Ramos (cell line): Measurements from ENCODE around the gene SGIP1.
"Not testable (repeated sequence)": the region's sequence is repeated elsewhere in the genome, so short reads cannot be mapped to it uniquely, and the experiment has no call there.

ENCODE experiments used
- in situ Hi-C: fragments of 300-500 bp; cut with MboI; formaldehyde crosslinking; loops from one replicate; pipeline ENCODE4 v1.14.3; 2022; ENCODE audit warnings: low sequenced_read_pairs; ENCODE audit not compliant: unreplicated experiment

SGIP1 gene

GRCh38 chr1:66752671-66753371, 218.9 kb downstream of the SGIP1 start:
- in situ Hi-C loops: loop anchor here (25.0 kb wide), 1 partner anchor 234 kb away; no protein-coding TSS in a partner anchor

- in situ Hi-C loops: loop anchor here (25.0 kb wide), 1 partner anchor 230 kb away; no protein-coding TSS in a partner anchor
Measured at GRCh38 chr1:66757722-66758240, 223.8 kb downstream of the SGIP1 start.

- in situ Hi-C loops: loop anchor here (25.0 kb wide), 1 partner anchor 229 kb away; no protein-coding TSS in a partner anchor
Measured at GRCh38 chr1:66758241-66758755, 224.3 kb downstream of the SGIP1 start.

GRCh38 chr1:66760506-66760905, 226.6 kb downstream of the SGIP1 start:
- in situ Hi-C loops: loop anchor here (5.0 to 25.0 kb wide), 3 partner anchors 227 to 744 kb away; no protein-coding TSS in a partner anchor

- in situ Hi-C loops: loop anchor here (5.0 to 25.0 kb wide), 3 partner anchors 226 to 744 kb away; no protein-coding TSS in a partner anchor
Measured at GRCh38 chr1:66761221-66761620, 227.3 kb downstream of the SGIP1 start.

- in situ Hi-C loops: loop anchor here (5.0 to 25.0 kb wide), 3 partner anchors 222 to 740 kb away; no protein-coding TSS in a partner anchor
Measured at GRCh38 chr1:66764994-66765578, 231.1 kb downstream of the SGIP1 start.

GRCh38 chr1:66767626-66768025, 233.7 kb downstream of the SGIP1 start:
- in situ Hi-C loops: loop anchor here (10.0 to 25.0 kb wide), 2 partner anchors 220 to 737 kb away; no protein-coding TSS in a partner anchor

- in situ Hi-C loops: loop anchor here (10.0 to 25.0 kb wide), 2 partner anchors 218 to 736 kb away; no protein-coding TSS in a partner anchor
Measured at GRCh38 chr1:66768965-66769364, 235.0 kb downstream of the SGIP1 start.

GRCh38 chr1:66769512-66770229, 235.7 kb downstream of the SGIP1 start:
- in situ Hi-C loops: loop anchor here (10.0 to 25.0 kb wide), 2 partner anchors 218 to 735 kb away; no protein-coding TSS in a partner anchor

- in situ Hi-C loops: loop anchor here (25.0 kb wide), 1 partner anchor 217 kb away; no protein-coding TSS in a partner anchor
Measured at GRCh38 chr1:66770240-66770639, 236.3 kb downstream of the SGIP1 start.

- in situ Hi-C loops: loop anchor here (25.0 kb wide), 1 partner anchor 217 kb away; no protein-coding TSS in a partner anchor
Measured at GRCh38 chr1:66770694-66771093, 236.7 kb downstream of the SGIP1 start.

GRCh38 chr1:66773227-66773626, 239.3 kb downstream of the SGIP1 start:
- in situ Hi-C loops: loop anchor here (25.0 kb wide), 1 partner anchor 214 kb away; no protein-coding TSS in a partner anchor

- in situ Hi-C loops: loop anchor here (25.0 kb wide), 1 partner anchor 213 kb away; no protein-coding TSS in a partner anchor
Measured at GRCh38 chr1:66774438-66774837, 240.5 kb downstream of the SGIP1 start.

- in situ Hi-C loops: no loop called here
Measured at GRCh38 chr1:66775646-66776045, 241.7 kb downstream of the SGIP1 start.

- in situ Hi-C loops: no loop called here
Measured at GRCh38 chr1:66777831-66778230, 243.9 kb downstream of the SGIP1 start.

GRCh38 chr1:66778266-66778665, 244.3 kb downstream of the SGIP1 start:
- in situ Hi-C loops: no loop called here

GRCh38 chr1:66778969-66779368, 245.0 kb downstream of the SGIP1 start:
- in situ Hi-C loops: no loop called here

- in situ Hi-C loops: no loop called here
Measured at GRCh38 chr1:66779475-66780078, 245.6 kb downstream of the SGIP1 start.

- in situ Hi-C loops: not testable (repeated sequence)
Measured at GRCh38 chr1:66785800-66786199, 251.8 kb downstream of the SGIP1 start.
